ENCODE measurements around the gene MUC6.

The MUC6 gene

DNA sequence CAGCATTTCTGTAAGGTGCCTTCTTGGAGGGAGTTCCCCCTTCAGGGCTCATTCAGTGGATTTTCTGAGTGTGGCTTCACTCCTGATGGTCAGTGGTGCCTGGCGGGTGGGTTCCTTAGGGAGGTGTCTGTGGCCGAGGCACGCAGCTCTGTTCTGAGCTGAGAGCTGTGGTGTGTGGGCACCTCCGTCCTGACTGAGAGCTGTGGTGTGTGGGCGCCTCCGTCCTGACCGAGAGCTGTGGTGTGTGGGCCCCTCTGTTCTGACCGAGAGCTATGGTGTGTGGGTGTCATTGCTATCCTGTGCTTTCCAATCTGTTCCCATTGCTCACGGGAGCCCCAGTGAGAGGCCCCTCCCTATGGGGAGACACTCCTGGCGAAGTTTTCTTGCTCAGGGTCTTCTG is 39.8 kb downstream of the MUC6 start:
- Histone ChIP-seq H3K36me3 (ENCODE audit: control insufficient read depth in 4 of 4, insufficient read depth in 4 of 4, low read length in 3 of 4) (peaks cover 7 to 65% (median 43%) of the 10 kb centered on the region in 4 experiments), H3K27ac (ENCODE audit: insufficient read depth in 1 of 2, low read depth in 1 of 2, low read length in 2 of 2, poor library complexity in 1 of 2, severe bottlenecking in 2 of 2) (no peak overlapping the region), H3K9me3 (ENCODE audit: control extremely low read depth in 1 of 5, control insufficient read depth in 4 of 5, insufficient read depth in 2 of 5, low read depth in 1 of 5, low read length in 4 of 5) (no peaks in the 10 kb centered on the region), H3K4me1 (ENCODE audit: control extremely low read depth in 1 of 4, control insufficient read depth in 4 of 4, insufficient read depth in 4 of 4, low read length in 3 of 4) (peaks cover 0 to 2% (median 0%) of the 10 kb centered on the region in 4 experiments), H3K27me3 (replicated peaks in 2 of 5; ENCODE audit: control insufficient read depth in 4 of 5, insufficient read depth in 5 of 5, low read length in 4 of 5) (no peaks in the 10 kb centered on the region), H3K4me3 (ENCODE audit: control insufficient read depth in 1 of 7, extremely low read depth in 1 of 7, insufficient read depth in 4 of 7, low read depth in 2 of 7, low read length in 6 of 7) (no peak overlapping the region)
- no peak for DNase-seq
- CTCF ChIA-PET: no interaction called here
- 100% methylated on average over 7 of the region's 10 CpGs for WGBS (ENCODE audit: insufficient coverage)
- POLR2A ChIA-PET: no interaction called here

DNA sequence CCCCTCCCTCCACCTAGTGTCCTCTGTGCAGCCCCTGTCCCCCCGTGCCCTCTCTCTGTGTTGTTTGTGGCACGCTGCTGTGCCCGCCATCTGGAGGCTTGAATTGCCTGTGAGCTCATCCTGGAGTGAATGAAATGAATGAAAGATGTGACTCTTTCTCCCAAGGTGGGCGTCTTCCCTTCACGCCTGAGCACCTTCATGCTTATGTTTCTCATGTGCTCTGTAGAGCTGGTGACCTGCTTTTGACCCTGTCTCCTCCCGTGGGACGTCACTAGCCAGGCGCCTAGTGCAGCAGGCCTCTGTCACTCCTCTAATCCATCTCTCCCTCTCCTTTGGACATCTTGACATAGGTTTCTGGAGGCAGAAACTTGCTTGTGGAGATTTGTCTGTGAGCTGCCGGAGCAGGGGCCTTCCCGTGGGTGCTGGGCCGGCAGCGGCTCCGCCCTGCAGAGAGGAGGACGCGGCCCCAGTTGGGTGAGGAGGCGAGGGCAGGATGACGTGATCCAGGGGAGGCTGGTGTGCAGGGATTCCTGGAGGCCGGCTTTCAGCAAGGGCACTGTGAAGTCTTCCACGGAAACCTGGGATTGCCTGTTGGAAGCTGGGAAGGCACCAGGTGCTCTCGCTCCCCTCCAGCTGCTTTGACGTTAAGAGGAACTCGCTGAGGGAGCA is 40.6 kb downstream of the MUC6 start:
- ChIA-PET CTCF (no interaction called here), POLR2A (no interaction called here)
- Histone ChIP-seq H3K4me1 (ENCODE audit: control extremely low read depth in 1 of 4, control insufficient read depth in 4 of 4, insufficient read depth in 4 of 4, low read length in 3 of 4) (peaks cover 0 to 3% (median 0%) of the 10 kb centered on the region in 4 experiments), H3K27ac (ENCODE audit: insufficient read depth in 1 of 2, low read depth in 1 of 2, low read length in 2 of 2, poor library complexity in 1 of 2, severe bottlenecking in 2 of 2) (no peak overlapping the region), H3K4me3 (ENCODE audit: control insufficient read depth in 1 of 7, extremely low read depth in 1 of 7, insufficient read depth in 4 of 7, low read depth in 2 of 7, low read length in 6 of 7) (no peak overlapping the region), H3K36me3 (ENCODE audit: control insufficient read depth in 4 of 4, insufficient read depth in 4 of 4, low read length in 3 of 4) (peaks cover 7 to 60% (median 41%) of the 10 kb centered on the region in 4 experiments), H3K9me3 (ENCODE audit: control extremely low read depth in 1 of 5, control insufficient read depth in 4 of 5, insufficient read depth in 2 of 5, low read depth in 1 of 5, low read length in 4 of 5) (no peaks in the 10 kb centered on the region), H3K27me3 (replicated peaks in 2 of 5; ENCODE audit: control insufficient read depth in 4 of 5, insufficient read depth in 5 of 5, low read length in 4 of 5) (no peaks in the 10 kb centered on the region)
- over 99% methylated on average over 17 of the region's 22 CpGs for WGBS (ENCODE audit: insufficient coverage)
- DNase-seq: no peak

DNA sequence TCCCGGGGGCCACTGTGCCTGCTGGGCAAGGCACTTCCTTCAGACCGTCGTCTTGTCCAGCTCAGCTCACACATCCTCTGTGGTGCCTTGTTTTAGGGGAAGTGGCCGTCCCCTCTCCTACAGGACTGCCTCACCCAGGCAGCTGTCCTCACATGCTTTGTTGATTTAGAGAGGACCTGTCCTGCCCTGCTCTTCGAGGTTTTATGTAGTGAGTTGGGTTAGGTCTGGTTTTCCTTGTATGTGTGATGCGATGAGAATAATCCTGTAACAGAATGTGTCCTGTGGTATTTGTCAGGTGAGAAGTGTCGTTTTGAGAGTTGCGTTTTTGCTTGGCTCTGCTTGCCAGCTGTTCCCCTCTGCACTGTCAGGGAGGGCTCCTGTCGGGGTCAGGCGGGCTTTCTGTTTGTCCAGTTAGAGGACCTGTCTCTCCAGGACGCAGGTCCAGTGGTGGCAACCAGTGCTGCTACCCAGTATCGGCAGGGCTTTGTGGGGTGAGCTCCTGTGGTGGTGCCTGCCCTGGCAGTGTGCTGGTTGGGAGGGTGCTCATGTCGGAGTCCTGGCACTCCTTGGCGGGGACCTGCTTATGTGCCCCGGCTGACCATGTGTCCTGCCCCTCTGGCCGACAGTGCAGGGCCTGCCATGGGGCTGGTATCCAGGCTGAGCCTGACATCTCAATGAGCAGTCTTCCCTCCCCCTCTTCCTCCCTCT is 41.3 kb downstream of the MUC6 start:
- Histone ChIP-seq H3K4me1 (ENCODE audit: control extremely low read depth in 1 of 4, control insufficient read depth in 4 of 4, insufficient read depth in 4 of 4, low read length in 3 of 4) (peaks cover 0 to 3% (median 0%) of the 10 kb centered on the region in 4 experiments), H3K4me3 (ENCODE audit: control insufficient read depth in 1 of 7, extremely low read depth in 1 of 7, insufficient read depth in 4 of 7, low read depth in 2 of 7, low read length in 6 of 7) (no peak overlapping the region), H3K27me3 (replicated peaks in 2 of 5; ENCODE audit: control insufficient read depth in 4 of 5, insufficient read depth in 5 of 5, low read length in 4 of 5) (no peaks in the 10 kb centered on the region), H3K27ac (ENCODE audit: insufficient read depth in 1 of 2, low read depth in 1 of 2, low read length in 2 of 2, poor library complexity in 1 of 2, severe bottlenecking in 2 of 2) (no peak overlapping the region), H3K36me3 (ENCODE audit: control insufficient read depth in 4 of 4, insufficient read depth in 4 of 4, low read length in 3 of 4) (peaks cover 8 to 58% (median 37%) of the 10 kb centered on the region in 4 experiments), H3K9me3 (ENCODE audit: control extremely low read depth in 1 of 5, control insufficient read depth in 4 of 5, insufficient read depth in 2 of 5, low read depth in 1 of 5, low read length in 4 of 5) (no peaks in the 10 kb centered on the region)
- peak in 1 of 3 donors; percentile 20 for DNase-seq
- 95% methylated on average over 14 of the region's 16 CpGs for WGBS (ENCODE audit: insufficient coverage)
- CTCF ChIA-PET: no interaction called here
- POLR2A ChIA-PET: interaction anchor here (0.6 kb wide), 1 partner anchor 32 kb away, joined by 3 read pairs; no protein-coding TSS in a partner anchor

DNA sequence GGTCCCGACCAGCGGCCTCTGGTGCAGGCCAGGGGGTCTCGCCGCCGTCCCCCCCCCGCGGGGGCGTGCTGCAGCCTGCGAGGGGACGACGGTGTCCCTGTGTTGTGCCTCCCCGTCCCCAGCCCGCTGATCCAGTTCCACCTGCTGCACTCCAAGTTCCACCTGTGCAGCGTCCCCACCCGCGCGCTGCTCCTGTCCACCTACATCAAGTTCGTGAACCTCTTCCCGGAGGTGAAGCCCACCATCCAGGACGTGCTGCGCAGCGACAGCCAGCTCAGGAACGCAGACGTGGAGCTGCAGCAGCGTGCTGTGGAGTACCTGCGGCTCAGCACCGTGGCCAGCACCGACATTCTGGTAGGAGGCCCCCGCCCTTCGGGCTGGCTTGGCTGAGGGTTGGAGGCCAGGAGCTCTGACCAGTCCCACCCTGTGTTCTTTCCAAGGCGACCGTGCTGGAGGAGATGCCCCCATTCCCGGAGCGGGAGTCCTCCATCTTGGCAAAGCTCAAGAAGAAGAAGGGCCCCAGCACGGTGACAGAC is 42.8 kb downstream of the MUC6 start:
- H3K4me1 ChIP-seq (ENCODE audit: control extremely low read depth in 1 of 4, control insufficient read depth in 4 of 4, insufficient read depth in 4 of 4, low read length in 3 of 4): peaks cover 0 to 3% (median 0%) of the 10 kb centered on the region in 4 experiments
- no peaks in the 10 kb centered on the region for H3K9me3 ChIP-seq (ENCODE audit: control extremely low read depth in 1 of 5, control insufficient read depth in 4 of 5, insufficient read depth in 2 of 5, low read depth in 1 of 5, low read length in 4 of 5)
- ChIA-PET POLR2A (no interaction called here), CTCF (interaction anchor here (2.1 kb wide), 1 partner anchor 57 kb away, joined by 5 read pairs; no protein-coding TSS in a partner anchor)
- no peak overlapping the region for H3K4me3 ChIP-seq (ENCODE audit: control insufficient read depth in 1 of 7, extremely low read depth in 1 of 7, insufficient read depth in 4 of 7, low read depth in 2 of 7, low read length in 6 of 7)
- WGBS (ENCODE audit: insufficient coverage): 98% methylated on average over 33 of the region's 35 CpGs
- no peaks in the 10 kb centered on the region for H3K27me3 ChIP-seq (replicated peaks in 2 of 5; ENCODE audit: control insufficient read depth in 4 of 5, insufficient read depth in 5 of 5, low read length in 4 of 5)
- H3K27ac ChIP-seq (ENCODE audit: insufficient read depth in 1 of 2, low read depth in 1 of 2, low read length in 2 of 2, poor library complexity in 1 of 2, severe bottlenecking in 2 of 2): no peak overlapping the region
- H3K36me3 ChIP-seq (ENCODE audit: control insufficient read depth in 4 of 4, insufficient read depth in 4 of 4, low read length in 3 of 4): peaks cover 11 to 72% (median 46%) of the 10 kb centered on the region in 4 experiments
- DNase-seq: no peak

DNA sequence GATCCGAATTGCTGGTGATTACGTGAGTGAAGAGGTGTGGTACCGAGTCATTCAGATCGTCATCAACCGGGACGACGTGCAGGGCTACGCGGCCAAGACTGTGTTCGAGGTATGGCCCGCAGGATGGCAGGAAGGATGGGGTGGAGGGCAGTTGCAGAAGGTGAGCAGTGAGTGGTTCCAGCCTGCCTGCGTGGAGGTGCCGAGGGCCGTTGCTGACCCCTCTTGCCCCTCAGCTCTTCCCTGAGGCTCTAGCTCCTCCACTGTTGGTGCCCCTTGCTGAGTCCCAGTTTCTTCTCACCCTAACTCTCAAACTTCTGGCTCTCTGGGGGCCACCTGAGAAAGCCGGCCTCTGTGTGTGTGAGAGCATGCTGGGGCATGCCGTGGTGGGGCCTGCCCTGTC is 43.9 kb downstream of the MUC6 start:
- 98% methylated on average over 16 of the region's 16 CpGs for WGBS (ENCODE audit: insufficient coverage)
- no peak overlapping the region for H3K4me3 ChIP-seq (ENCODE audit: control insufficient read depth in 1 of 7, extremely low read depth in 1 of 7, insufficient read depth in 4 of 7, low read depth in 2 of 7, low read length in 6 of 7)
- CTCF ChIA-PET: interaction anchor here (2.1 kb wide), 1 partner anchor 59 kb away, joined by 5 read pairs; no protein-coding TSS in a partner anchor

DNA sequence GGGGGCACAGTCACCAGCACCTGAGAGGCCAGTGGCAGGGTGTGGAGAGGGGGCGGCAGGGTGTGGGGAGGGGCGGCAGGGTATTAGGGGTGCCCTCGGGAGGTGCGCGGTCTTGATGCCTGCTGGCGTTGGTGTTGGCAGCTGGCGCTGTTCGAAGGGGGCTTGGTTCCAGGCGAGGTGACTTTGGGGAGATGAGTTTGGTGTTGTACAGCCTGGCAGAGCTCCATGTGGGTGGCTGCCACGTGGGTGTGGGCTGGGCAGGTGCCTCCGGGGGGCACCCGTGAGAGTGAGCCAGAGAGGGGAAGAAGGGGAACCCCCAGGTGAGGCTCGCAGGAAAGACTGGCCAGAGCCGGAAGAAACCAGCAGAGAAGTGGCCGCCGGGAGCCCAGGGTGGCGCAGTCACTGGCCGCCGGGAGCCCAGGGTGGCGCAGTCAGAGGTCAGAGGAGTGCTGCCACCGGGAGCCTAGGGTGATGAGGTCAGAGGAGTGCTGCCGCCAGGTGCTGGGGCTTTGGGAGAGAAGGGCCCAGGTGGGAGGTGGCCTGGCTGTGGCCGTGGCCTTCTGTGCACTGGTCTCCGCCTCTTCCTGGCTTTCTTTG is 44.7 kb downstream of the MUC6 start:
- H3K4me1 ChIP-seq (ENCODE audit: control extremely low read depth in 1 of 4, control insufficient read depth in 4 of 4, insufficient read depth in 4 of 4, low read length in 3 of 4): peaks cover 0 to 3% (median 0%) of the 10 kb centered on the region in 4 experiments
- 86% methylated on average over 23 of the region's 24 CpGs for WGBS (ENCODE audit: insufficient coverage)
- no peak overlapping the region for H3K4me3 ChIP-seq (ENCODE audit: control insufficient read depth in 1 of 7, extremely low read depth in 1 of 7, insufficient read depth in 4 of 7, low read depth in 2 of 7, low read length in 6 of 7)
- H3K9me3 ChIP-seq (ENCODE audit: control extremely low read depth in 1 of 5, control insufficient read depth in 4 of 5, insufficient read depth in 2 of 5, low read depth in 1 of 5, low read length in 4 of 5): no peaks in the 10 kb centered on the region
- H3K36me3 ChIP-seq (ENCODE audit: control insufficient read depth in 4 of 4, insufficient read depth in 4 of 4, low read length in 3 of 4): peaks cover 13 to 82% (median 58%) of the 10 kb centered on the region in 4 experiments
- POLR2A ChIA-PET: no interaction called here
- H3K27me3 ChIP-seq (replicated peaks in 2 of 5; ENCODE audit: control insufficient read depth in 4 of 5, insufficient read depth in 5 of 5, low read length in 4 of 5): no peaks in the 10 kb centered on the region
- CTCF ChIA-PET: interaction anchor here (2.1 kb wide), 1 partner anchor 59 kb away, joined by 5 read pairs; no protein-coding TSS in a partner anchor
- peak in 2 of 3 donors; percentile 19 to 21 for DNase-seq
- H3K27ac ChIP-seq (ENCODE audit: insufficient read depth in 1 of 2, low read depth in 1 of 2, low read length in 2 of 2, poor library complexity in 1 of 2, severe bottlenecking in 2 of 2): no peak overlapping the region

More for the DNA sequence above, 43.9 kb downstream of the MUC6 start:
- no peaks in the 10 kb centered on the region for H3K9me3 ChIP-seq (ENCODE audit: control extremely low read depth in 1 of 5, control insufficient read depth in 4 of 5, insufficient read depth in 2 of 5, low read depth in 1 of 5, low read length in 4 of 5)
- peaks cover 15 to 83% (median 56%) of the 10 kb centered on the region in 4 experiments for H3K36me3 ChIP-seq (ENCODE audit: control insufficient read depth in 4 of 4, insufficient read depth in 4 of 4, low read length in 3 of 4)
- H3K27me3 ChIP-seq (replicated peaks in 2 of 5; ENCODE audit: control insufficient read depth in 4 of 5, insufficient read depth in 5 of 5, low read length in 4 of 5): no peaks in the 10 kb centered on the region
- peaks cover 0 to 3% (median 0%) of the 10 kb centered on the region in 4 experiments for H3K4me1 ChIP-seq (ENCODE audit: control extremely low read depth in 1 of 4, control insufficient read depth in 4 of 4, insufficient read depth in 4 of 4, low read length in 3 of 4)
- POLR2A ChIA-PET: no interaction called here
- no peak overlapping the region for H3K27ac ChIP-seq (ENCODE audit: insufficient read depth in 1 of 2, low read depth in 1 of 2, low read length in 2 of 2, poor library complexity in 1 of 2, severe bottlenecking in 2 of 2)
- DNase-seq: no peak

All from common myeloid progenitor, CD34-positive (primary cell).